ENCODE results near the gene PDZD2. TPM values are rescaled to one million over a fixed set of nuclear protein-coding genes. Genes with fewer than 3 reads are reported as not detected.

Gene PDZD2
- total RNA-seq, 1 experiment from 2014 or later: not detected

- Histone ChIP-seq H3K4me3 (no peak overlapping the region), H3K4me2 (no peak overlapping the region), H3K79me2 (ENCODE audit: low read depth) (no peaks in the 10 kb centered on the region), H3K27me3 (ENCODE audit: insufficient read depth, low read depth) (peaks cover 81% of the 10 kb centered on the region), H3K9me2 (ENCODE audit: insufficient read depth) (no peaks in the 10 kb centered on the region), H4K20me1 (ENCODE audit: insufficient read depth) (no peaks in the 10 kb centered on the region), H3F3A (ENCODE audit: insufficient read depth, low read depth) (no peaks in the 10 kb centered on the region), H2AFZ (no peak overlapping the region), H3K27ac (no peak overlapping the region), H3K9me3 (ENCODE audit: insufficient read depth, low read depth) (no peaks in the 10 kb centered on the region), H3K36me3 (ENCODE audit: low read depth) (no peaks in the 10 kb centered on the region), H3K4me1 (replicated peaks; ENCODE audit: insufficient read depth) (no peaks in the 10 kb centered on the region)
- intact Hi-C loops (cut with micrococcal nuclease; ENCODE audit: unreplicated experiment): no loop called here
- no TSS peak for BruUV-seq (replicated peaks)
- no peak for DNase-seq
- CTCF ChIA-PET: no interaction called here
- no peak for TF ChIP-seq CTCF (conservative IDR thresholded peaks at IDR 0.05)
- TF ChIP-seq EZH2 (IDR thresholded peaks at IDR 0.05; ENCODE audit: low read depth): no peak
- POLR2A ChIA-PET (ENCODE audit: unreplicated experiment): no interaction called here
Measured at GRCh38 chr5:31889001-31889561, 250.2 kb downstream of the PDZD2 start.

GRCh38 chr5:31890046-31890445 is 251.1 kb downstream of the PDZD2 start:
- no peak overlapping the region for H3K4me2 ChIP-seq
- no peak overlapping the region for H3K27ac ChIP-seq
- peaks cover 81% of the 10 kb centered on the region for H3K27me3 ChIP-seq (ENCODE audit: insufficient read depth, low read depth)
- H3K4me1 ChIP-seq (replicated peaks; ENCODE audit: insufficient read depth): no peaks in the 10 kb centered on the region
- no peaks in the 10 kb centered on the region for H3K9me3 ChIP-seq (ENCODE audit: insufficient read depth, low read depth)
- H3K9me2 ChIP-seq (ENCODE audit: insufficient read depth): no peaks in the 10 kb centered on the region
- no peak overlapping the region for H2AFZ ChIP-seq
- H4K20me1 ChIP-seq (ENCODE audit: insufficient read depth): no peaks in the 10 kb centered on the region
- intact Hi-C loops (cut with micrococcal nuclease; ENCODE audit: unreplicated experiment): no loop called here
- POLR2A ChIA-PET (ENCODE audit: unreplicated experiment): interaction anchor here (0.6 kb wide), 1 partner anchor 666 kb away, joined by 9 read pairs; no protein-coding TSS in a partner anchor
- BruUV-seq (replicated peaks): no TSS peak
- CTCF ChIA-PET: interaction anchor here (0.6 kb wide), 3 partner anchors 290 to 440 kb away, joined by 3 to 8 read pairs (median 6); no protein-coding TSS in a partner anchor
- no peak for TF ChIP-seq EZH2 (IDR thresholded peaks at IDR 0.05; ENCODE audit: low read depth)
- no peak for TF ChIP-seq CTCF (conservative IDR thresholded peaks at IDR 0.05)
- H3K36me3 ChIP-seq (ENCODE audit: low read depth): no peaks in the 10 kb centered on the region
- H3F3A ChIP-seq (ENCODE audit: insufficient read depth, low read depth): no peaks in the 10 kb centered on the region
- DNase-seq: no peak
- no peaks in the 10 kb centered on the region for H3K79me2 ChIP-seq (ENCODE audit: low read depth)
- H3K4me3 ChIP-seq: no peak overlapping the region

- no peaks in the 10 kb centered on the region for H3K36me3 ChIP-seq (ENCODE audit: low read depth)
- POLR2A ChIA-PET (ENCODE audit: unreplicated experiment): no interaction called here
- no peaks in the 10 kb centered on the region for H3F3A ChIP-seq (ENCODE audit: insufficient read depth, low read depth)
- H3K9me3 ChIP-seq (ENCODE audit: insufficient read depth, low read depth): no peaks in the 10 kb centered on the region
- no peaks in the 10 kb centered on the region for H4K20me1 ChIP-seq (ENCODE audit: insufficient read depth)
- no peaks in the 10 kb centered on the region for H3K4me1 ChIP-seq (replicated peaks; ENCODE audit: insufficient read depth)
- no peak for DNase-seq
- no TSS peak for BruUV-seq (replicated peaks)
- H3K4me3 ChIP-seq: no peak overlapping the region
- no peaks in the 10 kb centered on the region for H3K79me2 ChIP-seq (ENCODE audit: low read depth)
- intact Hi-C loops (cut with micrococcal nuclease; ENCODE audit: unreplicated experiment): no loop called here
- no peak overlapping the region for H3K4me2 ChIP-seq
- TF ChIP-seq CTCF (conservative IDR thresholded peaks at IDR 0.05) (no peak), EZH2 (IDR thresholded peaks at IDR 0.05; ENCODE audit: low read depth) (no peak)
- H3K27ac ChIP-seq: no peak overlapping the region
- no peaks in the 10 kb centered on the region for H3K9me2 ChIP-seq (ENCODE audit: insufficient read depth)
- no peak overlapping the region for H2AFZ ChIP-seq
- CTCF ChIA-PET: no interaction called here
- peaks cover 77% of the 10 kb centered on the region for H3K27me3 ChIP-seq (ENCODE audit: insufficient read depth, low read depth)
Measured at GRCh38 chr5:31894141-31894540, 255.2 kb downstream of the PDZD2 start.

Data from PC-9 (cell line).